HCT116 (cell line): Measurements from ENCODE around the gene TXNDC12. TPM values are rescaled to one million over a fixed set of nuclear protein-coding genes. Genes with fewer than 3 reads are reported as not detected.

Source experiments
- ATAC-seq: fragments of 200-7000 bp; cut with Tn5 transposase; 2 replicates; pipeline ENCODE4 v1.9.1; 2020; ENCODE audit warnings: mild to moderate bottlenecking, moderate library complexity
- BruUV-seq: library from RNA; stranded (reverse); fragments of 400-500 nt; replicated peaks from 2 replicates; lab custom pipeline; 2021; lab: Mats Ljungman, UMichigan
- CTCF ChIA-PET: fragments of 300-600 bp; sonication (Branson Sonifier 250); formaldehyde crosslinking; loops from one replicate; lab custom pipeline; 2021; ENCODE audit warnings: antibody characterized with exemption; lab: Charles Lee
- POLR2A ChIA-PET: fragments of 300-600, 350-600 bp; sonication (Branson Sonifier 250); formaldehyde crosslinking; loops from one replicate; lab custom pipeline; 2021; ENCODE audit warnings: antibody characterized with exemption; lab: Charles Lee
- RAD21 ChIA-PET, 2 experiments: fragments of 300-600 bp; sonication (Branson Sonifier 250); formaldehyde crosslinking; loops; one replicate each; lab custom pipeline; 2023; ENCODE audit warnings: low total read pairs in 2 of 2; ENCODE audit not compliant: uncharacterized antibody in 2 of 2, unreplicated experiment in 2 of 2, low non-redundant PET in 1 of 2; lab: Charles Lee
- DNase-seq: peaks from one replicate; pipeline ENCODE4 v3.0.0-alpha.2; 2010; ENCODE audit warnings: low read depth, low spot score
- H2AFZ ChIP-seq: fragments of 200-600 bp; shearing (Covaris generic), sonication (generic); 2 replicates; pipeline ENCODE4 v1.6.1; 2017; ENCODE audit warnings: low read depth, mixed run types, mixed read lengths, antibody characterized with exemption, low read length; ENCODE audit not compliant: poor library complexity, severe bottlenecking
- H3K27ac ChIP-seq: 2 replicates; pipeline ENCODE4 v1.5.1; 2012; ENCODE audit warnings: low read depth, low read length
- H3K27me3 ChIP-seq: fragments of 200-600 bp; sonication (generic); 2 replicates; pipeline ENCODE4 v1.6.1; 2016; ENCODE audit warnings: mixed run types, low read length, mixed read lengths; ENCODE audit not compliant: insufficient read depth
- H3K36me3 ChIP-seq, 2 experiments: fragments of 200-500 bp in 1 of 2; fragments of 200-600 bp in 1 of 2; sonication (Bioruptor generic) in 1 of 2; sonication (generic) in 1 of 2; 2 replicates each; pipeline versions ENCODE4 v1.5.1 to v1.6.1; 2014 to 2016; ENCODE audit warnings: low read length in 2 of 2, inconsistent platforms in 1 of 2, mixed read lengths in 1 of 2, mixed run types in 1 of 2; ENCODE audit not compliant: insufficient read depth in 2 of 2, control insufficient read depth in 1 of 2
- H3K4me1 ChIP-seq, 2 experiments: fragments of 200-600 bp in 1 of 2; sonication (generic) in 1 of 2; 2 replicates each; pipeline versions ENCODE4 v1.5.1 to v1.6.1; 2012 to 2017; ENCODE audit warnings: low read length in 2 of 2, inconsistent platforms in 1 of 2, mild to moderate bottlenecking in 1 of 2, mixed read lengths in 1 of 2, mixed run types in 1 of 2, moderate library complexity in 1 of 2; ENCODE audit not compliant: insufficient read depth in 2 of 2, control insufficient read depth in 1 of 2
- H3K4me2 ChIP-seq: fragments of 200-600 bp; sonication (generic); 2 replicates; pipeline ENCODE4 v1.6.1; 2017; ENCODE audit warnings: mixed run types, low read length, mixed read lengths
- H3K4me3 ChIP-seq, 2 experiments: fragments of 200-600 bp in 1 of 2; sonication (generic) in 1 of 2; replicated peaks in 1 of 2; 2 replicates each; pipeline ENCODE4 v1.5.1; 2011 to 2016; ENCODE audit warnings: low read length in 2 of 2, control low read depth in 1 of 2, low read depth in 1 of 2, mild to moderate bottlenecking in 1 of 2, mixed read lengths in 1 of 2, mixed run types in 1 of 2
- H3K79me2 ChIP-seq: fragments of 200-600 bp; sonication (generic); 2 replicates; pipeline ENCODE4 v1.6.1; 2017; ENCODE audit warnings: mild to moderate bottlenecking, mixed run types, low read length, moderate library complexity, mixed read lengths; ENCODE audit not compliant: insufficient read depth
- H3K9ac ChIP-seq: fragments of 200-600 bp; sonication (generic); 2 replicates; pipeline ENCODE4 v1.6.1; 2016; ENCODE audit warnings: low read length, mixed read lengths
- H3K9me2 ChIP-seq: fragments of 200-600 bp; sonication (generic), shearing (Covaris generic); 2 replicates; pipeline ENCODE4 v1.6.1; 2017; ENCODE audit warnings: mixed run types, mild to moderate bottlenecking, moderate library complexity; ENCODE audit not compliant: insufficient read depth
- H3K9me3 ChIP-seq, 2 experiments: fragments of 200-500 bp in 1 of 2; fragments of 200-600 bp in 1 of 2; sonication (Bioruptor generic) in 1 of 2; sonication (generic) in 1 of 2; 2 replicates each; pipeline ENCODE4 v1.6.1; 2014 to 2017; ENCODE audit warnings: low read length in 2 of 2, mixed read lengths in 2 of 2, inconsistent platforms in 1 of 2, low read depth in 1 of 2, mild to moderate bottlenecking in 1 of 2, mixed run types in 1 of 2, moderate library complexity in 1 of 2; ENCODE audit not compliant: control insufficient read depth in 1 of 2, insufficient read depth in 1 of 2
- H4K20me1 ChIP-seq: fragments of 200-600 bp; sonication (generic), shearing (Covaris generic); 2 replicates; pipeline ENCODE4 v1.6.1; 2017; ENCODE audit warnings: mixed run types, mild to moderate bottlenecking, moderate library complexity; ENCODE audit not compliant: insufficient read depth
- EZH2 ChIP-seq: fragments of 200-600 bp; sonication (generic); IDR thresholded peaks from 2 replicates; pipeline ENCODE4 v1.6.1; 2017; ENCODE audit warnings: antibody characterized with exemption, mixed run types
- EZH2phosphoT487 ChIP-seq: fragments of 200-600 bp; IDR thresholded peaks from 2 replicates; pipeline ENCODE4 v1.6.1; 2018; ENCODE audit warnings: antibody characterized with exemption, borderline replicate concordance
- JUND ChIP-seq: IDR thresholded peaks from 2 replicates; pipeline ENCODE4 v1.6.1; 2012
- POLR2A ChIP-seq: IDR thresholded peaks from 2 replicates; pipeline ENCODE4 v1.7.0; 2011; ENCODE audit warnings: borderline replicate concordance; ENCODE audit not compliant: insufficient read depth, insufficient read length; ENCODE audit errors: extremely low read depth
- SP1 ChIP-seq: IDR thresholded peaks from 2 replicates; pipeline ENCODE4 v1.6.1; 2012; ENCODE audit warnings: low read depth
- intact Hi-C: fragments of 100-400 bp; cut with micrococcal nuclease; formaldehyde crosslinking; loops from 2 replicates; pipeline ENCODE4 v1.10.0; 2022
- total RNA-seq: library from RNA; stranded (reverse); gene quantifications from one replicate; pipeline ENCODE4 v1.2.1, GENCODE V29; 2021; ENCODE audit not compliant: unreplicated experiment
- TF ChIP-seq, protein P1 (sequence below): IDR thresholded peaks from 2 replicates; pipeline ENCODE4 v1.6.1; 2012; ENCODE audit warnings: low read depth
- TF ChIP-seq, protein P2 (sequence below), 3 experiments: fragments of 200-600 bp in 1 of 3; sonication (generic) in 1 of 3; IDR thresholded peaks in 2 of 3; conservative IDR thresholded peaks in 1 of 3; 2 replicates each; pipeline ENCODE4 v1.5.1; 2012 to 2017; ENCODE audit warnings: low read depth in 2 of 3, low read length in 2 of 3, antibody characterized with exemption in 1 of 3, borderline replicate concordance in 1 of 3, control low read depth in 1 of 3, mild to moderate bottlenecking in 1 of 3, mixed read lengths in 1 of 3, mixed run types in 1 of 3, moderate library complexity in 1 of 3; ENCODE audit not compliant: insufficient read depth in 1 of 3
- TF ChIP-seq, protein P3 (sequence below): IDR thresholded peaks from 2 replicates; pipeline ENCODE4 v1.6.1; 2011; ENCODE audit warnings: mild to moderate bottlenecking, low read length, moderate library complexity; ENCODE audit not compliant: insufficient replicate concordance; ENCODE audit errors: extremely low read depth
- TF ChIP-seq, protein P4 (sequence below): IDR thresholded peaks from 2 replicates; pipeline ENCODE4 v1.6.1; 2012

Gene TXNDC12
- total RNA-seq, 1 experiment from 2014 or later: 82.8 TPM

DNA sequence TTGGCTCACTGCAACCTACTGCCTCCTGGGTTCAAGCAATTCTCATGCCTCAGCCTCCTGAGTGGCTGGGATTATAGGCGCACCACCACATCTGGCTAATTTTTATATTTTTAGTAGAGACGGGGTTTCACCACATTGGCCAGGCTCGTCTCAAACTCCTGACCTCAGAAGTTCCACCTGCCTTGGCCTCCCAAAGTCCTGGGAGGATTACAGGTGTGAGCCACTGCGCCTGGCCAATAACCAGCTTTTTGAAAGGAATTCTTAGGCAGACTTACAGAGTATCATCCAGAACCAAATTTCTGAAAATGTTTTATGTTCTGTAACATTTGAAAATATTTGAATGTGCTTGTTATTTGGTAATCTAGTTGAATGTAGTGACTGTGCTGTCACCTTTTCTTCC, 15.7 kb upstream of the TXNDC12 start:
- POLR2A ChIA-PET: interaction anchor here (2.3 kb wide), 1 partner anchor 10 kb away, joined by 7 read pairs; no protein-coding TSS in a partner anchor
- H3K4me2 ChIP-seq: no peak overlapping the region
- DNase-seq (no peak), ATAC-seq (no peak)
- BruUV-seq: no TSS peak
- CTCF ChIA-PET: no interaction called here
- H2AFZ ChIP-seq: no peak overlapping the region
- no peak overlapping the region for H3K9ac ChIP-seq
- TF ChIP-seq SP1 (no peak), POLR2A (no peak), EZH2 (no peak), EZH2phosphoT487 (no peak)
- TF ChIP-seq, protein P1, sequence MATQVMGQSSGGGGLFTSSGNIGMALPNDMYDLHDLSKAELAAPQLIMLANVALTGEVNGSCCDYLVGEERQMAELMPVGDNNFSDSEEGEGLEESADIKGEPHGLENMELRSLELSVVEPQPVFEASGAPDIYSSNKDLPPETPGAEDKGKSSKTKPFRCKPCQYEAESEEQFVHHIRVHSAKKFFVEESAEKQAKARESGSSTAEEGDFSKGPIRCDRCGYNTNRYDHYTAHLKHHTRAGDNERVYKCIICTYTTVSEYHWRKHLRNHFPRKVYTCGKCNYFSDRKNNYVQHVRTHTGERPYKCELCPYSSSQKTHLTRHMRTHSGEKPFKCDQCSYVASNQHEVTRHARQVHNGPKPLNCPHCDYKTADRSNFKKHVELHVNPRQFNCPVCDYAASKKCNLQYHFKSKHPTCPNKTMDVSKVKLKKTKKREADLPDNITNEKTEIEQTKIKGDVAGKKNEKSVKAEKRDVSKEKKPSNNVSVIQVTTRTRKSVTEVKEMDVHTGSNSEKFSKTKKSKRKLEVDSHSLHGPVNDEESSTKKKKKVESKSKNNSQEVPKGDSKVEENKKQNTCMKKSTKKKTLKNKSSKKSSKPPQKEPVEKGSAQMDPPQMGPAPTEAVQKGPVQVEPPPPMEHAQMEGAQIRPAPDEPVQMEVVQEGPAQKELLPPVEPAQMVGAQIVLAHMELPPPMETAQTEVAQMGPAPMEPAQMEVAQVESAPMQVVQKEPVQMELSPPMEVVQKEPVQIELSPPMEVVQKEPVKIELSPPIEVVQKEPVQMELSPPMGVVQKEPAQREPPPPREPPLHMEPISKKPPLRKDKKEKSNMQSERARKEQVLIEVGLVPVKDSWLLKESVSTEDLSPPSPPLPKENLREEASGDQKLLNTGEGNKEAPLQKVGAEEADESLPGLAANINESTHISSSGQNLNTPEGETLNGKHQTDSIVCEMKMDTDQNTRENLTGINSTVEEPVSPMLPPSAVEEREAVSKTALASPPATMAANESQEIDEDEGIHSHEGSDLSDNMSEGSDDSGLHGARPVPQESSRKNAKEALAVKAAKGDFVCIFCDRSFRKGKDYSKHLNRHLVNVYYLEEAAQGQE: no peak
- no peak overlapping the region for H3K27ac ChIP-seq
- H3K27me3 ChIP-seq: no peaks in the 10 kb centered on the region
- no peaks in the 10 kb centered on the region for H3K4me1 ChIP-seq
- no peaks in the 10 kb centered on the region for H3K9me3 ChIP-seq
- RAD21 ChIA-PET: no interaction called here
- intact Hi-C loops: no loop called here
- H3K9me2 ChIP-seq: no peaks in the 10 kb centered on the region
- H4K20me1 ChIP-seq: no peaks in the 10 kb centered on the region
- peaks cover 73% of the 10 kb centered on the region for H3K79me2 ChIP-seq
- H3K36me3 ChIP-seq: peaks cover 15 to 23% of the 10 kb centered on the region in 2 experiments; a peak in 2 of 4 replicates
- H3K4me3 ChIP-seq: no peak overlapping the region

DNA sequence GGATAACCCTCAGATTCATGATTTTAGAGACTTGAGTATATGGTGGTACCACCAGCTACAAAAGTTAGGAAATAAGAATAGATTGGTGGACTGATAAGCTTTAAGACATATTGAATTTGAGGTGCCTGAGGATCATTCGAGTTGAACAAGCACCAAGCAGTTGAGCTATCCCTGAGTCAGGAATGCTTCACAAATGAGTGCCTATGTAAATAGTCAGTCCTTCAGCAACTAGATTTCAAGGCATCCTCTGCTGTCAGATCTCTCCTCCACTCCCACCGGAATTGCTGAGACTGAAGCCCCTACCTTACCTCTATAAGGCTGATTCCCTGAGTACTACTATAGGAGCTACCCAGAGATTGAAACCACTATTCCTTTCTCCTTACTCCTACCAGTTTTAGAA, 8.2 kb upstream of the TXNDC12 start:
- Histone ChIP-seq H4K20me1 (no peaks in the 10 kb centered on the region), H3K9me3 (no peaks in the 10 kb centered on the region), H2AFZ (no peak overlapping the region), H3K9me2 (no peaks in the 10 kb centered on the region), H3K79me2 (peaks cover 63% of the 10 kb centered on the region), H3K36me3 (peaks cover 33 to 45% of the 10 kb centered on the region in 2 experiments; a peak in 3 of 4 replicates), H3K4me2 (no peak overlapping the region), H3K27me3 (no peaks in the 10 kb centered on the region), H3K4me1 (peaks cover 5 to 12% of the 10 kb centered on the region in 2 experiments; a peak in 3 of 4 replicates), H3K9ac (no peak overlapping the region), H3K27ac (no peak overlapping the region), H3K4me3 (no peak overlapping the region)
- DNase-seq (no peak), ATAC-seq (no peak)
- POLR2A ChIA-PET: interaction anchor here (0.7 kb wide), 1 partner anchor 8 kb away, joined by 4 read pairs; no protein-coding TSS in a partner anchor
- intact Hi-C loops: no loop called here
- CTCF ChIA-PET: no interaction called here
- RAD21 ChIA-PET: no interaction called here
- BruUV-seq: no TSS peak
- TF ChIP-seq, protein P2, sequence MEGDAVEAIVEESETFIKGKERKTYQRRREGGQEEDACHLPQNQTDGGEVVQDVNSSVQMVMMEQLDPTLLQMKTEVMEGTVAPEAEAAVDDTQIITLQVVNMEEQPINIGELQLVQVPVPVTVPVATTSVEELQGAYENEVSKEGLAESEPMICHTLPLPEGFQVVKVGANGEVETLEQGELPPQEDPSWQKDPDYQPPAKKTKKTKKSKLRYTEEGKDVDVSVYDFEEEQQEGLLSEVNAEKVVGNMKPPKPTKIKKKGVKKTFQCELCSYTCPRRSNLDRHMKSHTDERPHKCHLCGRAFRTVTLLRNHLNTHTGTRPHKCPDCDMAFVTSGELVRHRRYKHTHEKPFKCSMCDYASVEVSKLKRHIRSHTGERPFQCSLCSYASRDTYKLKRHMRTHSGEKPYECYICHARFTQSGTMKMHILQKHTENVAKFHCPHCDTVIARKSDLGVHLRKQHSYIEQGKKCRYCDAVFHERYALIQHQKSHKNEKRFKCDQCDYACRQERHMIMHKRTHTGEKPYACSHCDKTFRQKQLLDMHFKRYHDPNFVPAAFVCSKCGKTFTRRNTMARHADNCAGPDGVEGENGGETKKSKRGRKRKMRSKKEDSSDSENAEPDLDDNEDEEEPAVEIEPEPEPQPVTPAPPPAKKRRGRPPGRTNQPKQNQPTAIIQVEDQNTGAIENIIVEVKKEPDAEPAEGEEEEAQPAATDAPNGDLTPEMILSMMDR (IDR thresholded peaks at IDR 0.05 in 2 of 3, conservative IDR thresholded peaks at IDR 0.05 in 1 of 3; ENCODE audit: borderline replicate concordance in 1 of 3, insufficient read depth in 1 of 3, low read depth in 2 of 3, low read length in 2 of 3): no peak
- TF ChIP-seq JUND (no peak), EZH2 (no peak)
- TF ChIP-seq, protein P3, sequence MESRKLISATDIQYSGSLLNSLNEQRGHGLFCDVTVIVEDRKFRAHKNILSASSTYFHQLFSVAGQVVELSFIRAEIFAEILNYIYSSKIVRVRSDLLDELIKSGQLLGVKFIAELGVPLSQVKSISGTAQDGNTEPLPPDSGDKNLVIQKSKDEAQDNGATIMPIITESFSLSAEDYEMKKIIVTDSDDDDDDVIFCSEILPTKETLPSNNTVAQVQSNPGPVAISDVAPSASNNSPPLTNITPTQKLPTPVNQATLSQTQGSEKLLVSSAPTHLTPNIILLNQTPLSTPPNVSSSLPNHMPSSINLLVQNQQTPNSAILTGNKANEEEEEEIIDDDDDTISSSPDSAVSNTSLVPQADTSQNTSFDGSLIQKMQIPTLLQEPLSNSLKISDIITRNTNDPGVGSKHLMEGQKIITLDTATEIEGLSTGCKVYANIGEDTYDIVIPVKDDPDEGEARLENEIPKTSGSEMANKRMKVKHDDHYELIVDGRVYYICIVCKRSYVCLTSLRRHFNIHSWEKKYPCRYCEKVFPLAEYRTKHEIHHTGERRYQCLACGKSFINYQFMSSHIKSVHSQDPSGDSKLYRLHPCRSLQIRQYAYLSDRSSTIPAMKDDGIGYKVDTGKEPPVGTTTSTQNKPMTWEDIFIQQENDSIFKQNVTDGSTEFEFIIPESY: no peak
- TF ChIP-seq, protein P4, sequence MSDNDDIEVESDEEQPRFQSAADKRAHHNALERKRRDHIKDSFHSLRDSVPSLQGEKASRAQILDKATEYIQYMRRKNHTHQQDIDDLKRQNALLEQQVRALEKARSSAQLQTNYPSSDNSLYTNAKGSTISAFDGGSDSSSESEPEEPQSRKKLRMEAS: no peak
- TF ChIP-seq, all 23 proteins: peak for 0
